GM21619 (cell line): ENCODE results near the gene CTNNA2.

Experiments
- ATAC-seq: cut with Tn5 transposase; IDR thresholded peaks from one replicate; pipeline ENCODE4 v1.9.1; 2021; ENCODE audit not compliant: unreplicated experiment

The CTNNA2 gene

GRCh38 chr2:80437959-80438358 is 925.1 kb downstream of the CTNNA2 start:
- ATAC-seq: no peak

DNA sequence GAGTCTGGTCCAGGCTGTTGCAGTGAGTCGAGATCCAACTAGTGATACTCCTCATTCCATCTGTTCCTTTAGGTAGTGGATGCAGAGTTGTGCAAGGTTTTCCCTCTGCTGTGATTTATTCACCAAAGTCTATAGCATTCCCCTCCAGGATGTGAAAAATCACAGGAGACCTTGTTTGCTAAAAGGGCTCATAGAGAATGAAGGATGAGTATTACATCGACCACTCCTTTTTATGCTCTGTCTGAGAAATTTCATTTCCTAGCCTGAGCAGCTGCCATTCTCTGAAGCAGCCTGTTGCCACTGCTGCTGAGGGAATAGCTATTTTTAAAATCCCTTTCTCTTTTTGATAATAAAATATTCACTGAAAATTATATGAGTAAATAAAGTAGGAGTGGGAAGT is 925.8 kb downstream of the CTNNA2 start:
- ATAC-seq: no peak

- ATAC-seq: no peak
Measured at GRCh38 chr2:80454628-80455027, 941.8 kb downstream of the CTNNA2 start.

GRCh38 chr2:80459028-80459427 is 946.2 kb downstream of the CTNNA2 start:
- ATAC-seq: no peak

- ATAC-seq: no peak
Measured at GRCh38 chr2:80461505-80462197, 948.8 kb downstream of the CTNNA2 start.

- no peak for ATAC-seq
Measured at GRCh38 chr2:80462654-80463053, 949.8 kb downstream of the CTNNA2 start.

- ATAC-seq: no peak
Measured at GRCh38 chr2:80464275-80464674, 951.4 kb downstream of the CTNNA2 start.

DNA sequence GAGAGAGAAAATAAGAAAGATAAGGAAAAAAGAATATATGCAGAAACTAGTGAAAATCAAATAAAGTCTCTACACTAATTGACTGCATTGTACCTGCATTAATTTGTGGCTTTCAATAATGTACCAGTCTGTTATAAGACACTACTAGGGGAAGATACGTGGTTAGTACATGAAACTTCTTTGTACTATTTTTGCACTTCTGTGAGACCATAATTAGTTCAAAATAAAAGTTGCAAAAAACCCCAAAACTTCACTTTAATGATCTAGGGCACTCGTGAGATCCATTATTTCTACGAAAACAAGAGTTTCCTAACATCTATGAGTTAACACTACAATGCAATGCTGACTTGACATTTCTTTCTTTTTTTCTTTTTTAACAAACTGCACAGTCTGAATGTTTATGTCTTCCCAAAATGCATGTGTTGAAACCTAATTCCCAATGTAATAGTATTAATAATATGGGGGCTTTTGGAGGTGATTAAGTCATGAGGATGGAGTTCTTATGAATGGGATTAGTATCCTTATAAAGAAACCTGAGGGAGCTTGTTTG is 954.5 kb downstream of the CTNNA2 start:
- ATAC-seq: no peak

DNA sequence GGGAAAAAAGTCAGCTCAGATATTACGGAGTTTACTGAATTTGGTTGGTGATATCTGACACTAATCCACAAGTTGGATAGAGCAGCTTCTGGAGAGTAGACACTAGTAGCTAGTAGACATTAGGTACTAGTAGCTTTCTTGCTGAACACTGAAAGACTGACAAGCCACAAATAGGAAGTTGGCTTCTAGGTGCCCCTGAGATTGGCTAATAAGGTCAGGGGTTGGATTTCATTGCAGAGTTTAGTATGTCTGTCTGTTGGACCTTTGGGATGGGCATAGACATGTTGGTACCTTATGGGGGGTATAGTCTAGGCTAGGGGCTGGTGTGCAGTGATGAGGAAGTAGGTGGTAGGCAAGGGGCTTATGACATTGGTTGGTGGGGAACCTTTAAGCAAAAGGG is 956.6 kb downstream of the CTNNA2 start:
- ATAC-seq: no peak

- ATAC-seq: no peak
Measured at GRCh38 chr2:80473069-80473468, 960.2 kb downstream of the CTNNA2 start.

DNA sequence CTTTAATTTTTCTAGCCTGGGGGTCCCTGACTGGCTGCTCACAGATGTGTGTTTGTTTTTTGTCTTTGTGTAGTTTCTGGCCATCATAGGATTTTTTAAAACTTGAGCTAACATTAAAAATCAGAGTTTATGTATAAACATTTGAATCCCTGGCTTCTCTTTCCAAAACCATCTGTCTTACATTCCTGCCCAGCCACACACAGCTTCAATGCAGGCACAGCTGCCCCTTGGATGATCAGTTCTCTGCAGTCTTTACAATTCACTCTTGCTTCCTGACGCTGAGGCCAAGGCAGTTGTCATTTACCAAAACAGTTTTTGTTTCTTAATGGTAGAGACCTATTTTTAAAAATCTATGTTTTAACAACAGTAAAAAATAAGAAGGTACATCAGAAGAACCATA is 960.9 kb downstream of the CTNNA2 start:
- no peak for ATAC-seq

DNA sequence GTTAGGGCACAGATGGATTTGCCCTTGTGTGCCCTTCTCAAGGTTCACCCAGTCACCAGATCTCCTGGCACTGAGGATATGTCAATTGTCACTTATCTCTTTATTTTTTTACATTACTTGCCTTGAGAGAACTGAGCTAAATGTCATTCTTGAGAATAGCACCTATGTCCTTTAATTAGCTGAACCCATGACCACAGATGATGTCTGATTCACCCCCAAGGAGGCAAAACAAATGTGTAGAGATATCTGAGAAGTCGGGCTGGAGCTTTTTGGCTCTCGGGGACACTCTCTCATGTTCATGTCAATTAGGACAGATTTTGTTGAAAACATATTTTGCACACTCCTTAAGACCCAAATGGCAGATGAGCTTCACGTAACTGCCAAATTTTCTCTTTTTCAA is 963.1 kb downstream of the CTNNA2 start:
- no peak for ATAC-seq

GRCh38 chr2:80476535-80477117 is 963.8 kb downstream of the CTNNA2 start:
- ATAC-seq: no peak

DNA sequence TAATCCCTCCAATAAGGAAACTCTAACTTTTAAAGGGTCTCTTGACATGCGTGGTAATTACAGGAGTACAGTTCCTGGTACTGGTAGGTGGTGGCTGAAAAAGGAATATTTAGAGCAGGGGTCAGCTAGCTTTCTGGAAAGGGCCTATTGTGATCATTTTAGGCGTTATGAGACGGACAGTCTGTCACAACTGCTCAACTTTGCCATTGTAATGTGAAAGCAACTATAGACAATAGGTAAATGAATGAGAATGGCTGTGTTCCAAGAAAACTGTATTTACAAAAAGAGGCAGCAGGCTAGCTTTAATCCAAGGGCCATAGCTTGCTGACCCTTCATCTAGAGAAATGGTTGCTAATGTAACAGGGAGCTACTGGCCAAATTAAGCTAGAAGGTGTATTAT is 969.4 kb downstream of the CTNNA2 start:
- ATAC-seq: no peak

- ATAC-seq: no peak
Measured at GRCh38 chr2:80489717-80490116, 976.9 kb downstream of the CTNNA2 start.

DNA sequence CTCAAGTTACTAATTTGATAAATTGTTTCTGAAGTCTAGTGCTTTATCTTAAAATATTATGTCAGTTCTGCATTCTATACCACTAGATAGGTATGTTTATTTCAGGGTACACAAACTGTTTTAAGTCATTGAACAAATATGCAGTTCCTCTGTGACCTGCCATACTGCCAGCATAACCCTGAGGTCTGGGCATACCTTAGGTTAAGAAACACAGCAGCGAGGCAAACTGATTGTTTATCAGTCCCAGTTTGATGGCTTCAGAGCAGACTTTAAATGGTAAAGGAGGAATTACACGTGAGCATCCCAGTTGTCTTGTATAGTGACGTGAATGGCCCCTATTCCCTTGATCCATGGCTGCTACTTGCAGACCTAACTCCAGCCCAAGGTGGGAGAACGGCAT is 978.1 kb downstream of the CTNNA2 start:
- no peak for ATAC-seq

DNA sequence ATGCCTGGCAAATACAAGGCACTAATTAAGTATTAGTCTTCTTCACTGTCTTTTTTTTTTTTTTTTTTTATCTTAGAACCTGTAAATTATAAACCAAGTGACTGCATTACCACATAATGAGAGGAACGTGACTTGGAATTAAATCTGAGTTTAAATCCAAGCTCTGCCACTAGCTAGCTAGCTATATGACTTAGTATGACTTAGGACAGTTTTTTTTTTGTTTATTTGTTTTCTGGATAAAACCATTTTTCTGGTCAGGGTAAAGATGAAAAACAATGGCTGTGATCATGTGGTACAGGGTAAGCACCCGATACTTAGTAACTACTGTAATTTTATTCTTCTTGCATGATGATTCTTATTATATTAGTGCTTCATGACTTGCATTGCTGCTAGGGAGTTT is 983.5 kb downstream of the CTNNA2 start:
- ATAC-seq: no peak

- no peak for ATAC-seq
Measured at GRCh38 chr2:80496775-80497174, 983.9 kb downstream of the CTNNA2 start.

DNA sequence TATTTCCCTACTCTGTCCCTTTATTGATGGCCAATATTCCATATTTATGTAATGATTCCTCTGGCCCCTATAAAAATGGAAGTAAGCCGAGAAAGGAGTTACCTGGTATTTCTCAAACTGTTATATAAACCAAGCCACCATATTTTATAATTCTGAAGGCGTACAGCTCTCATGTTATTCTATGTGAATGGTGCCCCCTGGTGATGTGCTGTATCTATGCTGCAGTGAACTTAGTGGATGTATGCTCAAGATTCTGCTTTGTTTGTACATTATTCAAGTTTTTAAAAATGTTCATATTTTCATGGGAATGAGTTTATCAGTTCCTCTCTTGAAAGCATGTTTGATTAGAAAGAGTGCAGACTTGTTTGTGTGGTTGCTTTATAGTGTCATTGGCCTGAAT is 986.2 kb downstream of the CTNNA2 start:
- no peak for ATAC-seq

DNA sequence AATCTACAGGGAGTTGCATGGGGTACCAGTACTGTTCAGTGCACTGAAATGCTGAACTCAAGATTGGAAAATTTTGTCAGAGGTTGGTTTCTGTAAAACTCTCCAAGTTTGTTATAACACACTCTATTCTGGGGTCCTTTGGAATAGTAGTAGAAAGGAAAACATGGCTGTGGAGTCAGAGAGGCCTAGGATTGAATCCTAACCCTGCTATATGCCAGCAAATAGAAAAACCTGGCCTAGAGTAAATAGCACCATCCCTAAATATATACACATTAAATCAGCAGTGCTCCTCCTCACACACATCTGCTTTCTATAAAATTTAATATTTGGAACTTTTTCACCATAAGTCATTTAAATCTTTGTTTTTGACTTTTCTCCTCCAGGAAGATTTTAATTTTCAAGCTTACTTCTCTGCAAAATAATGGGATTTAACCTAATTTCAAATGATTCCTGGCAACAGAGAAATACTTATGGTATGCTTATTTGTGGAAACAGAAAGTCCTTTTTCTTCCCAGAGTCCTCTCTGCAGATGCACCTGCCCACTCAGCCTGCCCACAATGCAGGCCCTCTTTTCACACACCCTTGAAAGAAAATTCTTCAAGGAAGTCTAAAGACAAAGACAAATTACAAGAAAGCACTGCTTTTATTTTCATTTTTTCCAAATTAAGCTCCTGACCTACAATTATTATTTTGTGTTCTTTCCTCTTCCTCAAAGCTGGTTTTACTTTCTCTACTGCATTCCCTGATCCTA is 989.2 kb downstream of the CTNNA2 start:
- ATAC-seq: no peak

- no peak for ATAC-seq
Measured at GRCh38 chr2:80506563-80506962, 993.7 kb downstream of the CTNNA2 start.

GRCh38 chr2:80510716-80511115 is 997.9 kb downstream of the CTNNA2 start:
- no peak for ATAC-seq
